GM18502 (cell line): Measurements from ENCODE around the gene LAMB1.
"Not testable (repeated sequence)": the region's sequence is repeated elsewhere in the genome, so short reads cannot be mapped to it uniquely, and the experiment has no call there.

Experiments used
- ATAC-seq: cut with Tn5 transposase; IDR thresholded peaks from one replicate; pipeline ENCODE4 v1.9.1; 2021; ENCODE audit warnings: mild to moderate bottlenecking; ENCODE audit not compliant: unreplicated experiment, poor library complexity

Gene LAMB1

DNA sequence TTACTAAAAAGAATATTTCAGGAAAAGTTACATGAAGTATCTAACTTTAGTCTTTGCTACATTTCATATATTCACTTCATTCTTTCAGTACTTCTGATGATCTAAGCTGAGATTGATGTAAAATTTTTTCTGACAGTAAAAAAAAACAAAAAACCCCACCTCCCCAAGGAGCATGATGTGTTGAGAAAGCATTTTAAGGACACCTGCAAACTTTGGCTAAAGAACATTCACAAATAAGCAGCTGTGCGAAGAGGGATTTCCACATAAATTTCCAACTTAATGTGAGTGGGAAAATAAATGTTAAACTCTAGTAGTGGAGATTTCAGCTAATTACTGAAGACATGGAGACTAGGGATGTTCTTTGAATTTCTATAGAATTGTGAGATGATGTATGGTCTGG is 76.5 kb downstream of the LAMB1 start:
- ATAC-seq = no peak

DNA sequence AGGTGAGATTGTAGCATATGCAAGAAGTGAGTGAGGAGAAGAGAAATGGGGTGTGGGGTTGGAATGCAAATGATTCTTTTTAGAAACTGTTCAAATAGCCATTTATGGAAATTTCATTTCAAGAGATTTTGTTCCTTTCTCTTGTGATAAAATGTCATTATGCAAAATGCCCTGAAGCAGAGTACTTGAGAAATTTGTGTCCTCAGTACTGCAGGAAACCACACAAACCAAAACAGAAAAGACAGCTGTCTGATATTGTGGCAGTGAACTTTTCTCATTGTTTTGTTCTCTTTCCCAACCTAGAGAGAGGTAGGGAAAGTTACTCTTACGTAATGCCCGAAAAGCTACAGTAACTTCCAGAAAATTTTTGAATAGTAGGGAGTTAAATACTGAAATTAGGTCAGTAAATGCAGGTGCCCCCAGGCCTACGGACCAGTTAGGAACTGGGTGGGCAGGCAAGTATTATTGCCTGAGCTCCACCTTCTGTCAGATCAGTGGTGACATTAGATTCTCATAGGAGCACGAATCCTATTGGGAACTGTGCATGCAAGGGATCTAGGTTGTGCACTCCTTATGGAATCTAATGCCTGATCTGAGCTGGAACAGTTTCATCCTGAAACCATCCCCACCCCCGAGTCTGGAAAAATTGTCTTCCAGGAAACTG is 78.0 kb downstream of the LAMB1 start:
- peak; percentile 93 for ATAC-seq

DNA sequence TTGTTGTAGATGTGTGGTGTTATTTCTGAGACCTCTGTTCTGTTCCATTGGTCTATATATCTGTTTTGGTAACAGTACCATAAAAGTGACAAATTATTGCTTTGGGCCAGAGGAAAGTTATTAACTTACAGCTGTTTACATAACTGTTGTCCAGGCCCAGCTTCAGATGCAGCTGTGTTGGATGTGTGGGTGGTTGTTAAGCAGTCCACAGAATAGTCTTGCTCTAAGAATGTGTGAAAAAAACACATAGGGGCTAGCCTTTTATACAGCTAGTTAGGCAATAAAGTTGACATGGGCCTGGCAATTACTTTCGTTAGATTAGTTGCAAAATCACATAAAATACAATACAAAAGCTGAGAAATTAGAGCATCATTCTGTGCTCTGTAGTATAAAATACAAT is 80.1 kb downstream of the LAMB1 start:
- no peak for ATAC-seq

DNA sequence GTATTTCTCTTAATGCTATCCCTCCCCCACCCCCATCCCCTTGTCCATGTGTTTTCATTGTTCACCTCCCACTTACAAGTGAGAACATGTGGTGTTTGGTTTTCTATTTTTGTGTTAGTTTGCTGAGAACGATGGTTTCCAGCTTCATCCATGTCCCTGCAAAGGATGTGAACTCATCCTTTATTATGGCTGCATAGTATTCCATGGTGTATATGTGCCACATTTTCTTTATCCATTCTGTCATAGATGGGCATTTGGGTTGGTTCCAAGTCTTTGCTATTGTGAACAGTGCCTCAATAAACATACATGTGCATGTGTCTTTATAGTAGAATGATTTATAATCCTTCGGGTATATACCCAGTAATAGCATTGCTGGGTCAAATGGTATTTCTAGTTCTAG is 81.1 kb downstream of the LAMB1 start:
- ATAC-seq = not testable (repeated sequence)

DNA sequence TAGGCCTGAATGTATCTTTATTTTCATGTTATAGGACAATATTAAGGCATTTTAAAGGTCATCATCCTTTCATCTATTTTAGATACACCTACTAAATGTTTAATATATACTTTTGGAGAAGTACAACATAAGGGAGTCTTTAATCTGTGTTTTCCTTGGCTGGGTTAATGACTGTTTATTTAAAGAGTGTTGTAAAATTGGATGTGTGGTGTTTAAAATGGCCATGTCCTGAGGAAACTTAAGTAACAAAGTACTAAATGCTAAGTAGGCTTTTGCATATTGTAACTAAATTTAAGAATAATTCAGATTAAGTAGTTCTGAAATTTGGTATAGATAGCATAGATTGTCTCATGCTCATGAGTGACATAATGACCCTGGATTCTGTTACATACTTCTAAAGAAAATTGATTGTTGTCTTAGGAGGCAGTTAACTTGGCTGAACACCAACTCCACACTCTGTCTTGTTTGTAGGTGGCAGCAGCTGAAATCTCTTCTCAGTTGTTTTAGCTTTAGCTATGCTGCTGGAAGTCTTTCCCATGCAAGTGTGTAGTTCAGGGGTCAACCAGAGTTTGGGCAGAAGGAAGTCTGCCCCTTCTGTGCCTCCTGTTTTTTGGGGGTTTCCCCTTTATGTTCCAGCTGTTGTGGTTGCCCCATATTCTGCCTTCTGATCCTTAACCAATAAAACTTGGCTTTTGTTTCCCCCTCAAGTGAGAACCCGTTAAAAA is 82.8 kb downstream of the LAMB1 start:
- no peak for ATAC-seq

DNA sequence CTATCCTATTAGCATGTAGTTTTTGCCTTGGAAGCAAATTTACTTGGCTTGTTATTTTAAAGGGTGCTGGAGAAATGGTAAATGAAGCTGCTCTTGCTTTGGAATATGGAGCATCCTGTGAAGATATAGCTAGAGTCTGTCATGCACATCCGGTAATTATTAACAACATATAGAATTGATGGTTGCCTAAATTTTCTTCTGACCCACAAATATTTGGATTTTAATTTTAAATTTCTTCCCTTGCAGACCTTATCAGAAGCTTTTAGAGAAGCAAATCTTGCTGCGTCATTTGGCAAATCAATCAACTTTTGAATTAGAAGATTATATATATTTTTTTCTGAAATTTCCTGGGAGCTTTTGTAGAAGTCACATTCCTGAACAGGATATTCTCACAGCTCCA is 84.0 kb downstream of the LAMB1 start:
- ATAC-seq = no peak

DNA sequence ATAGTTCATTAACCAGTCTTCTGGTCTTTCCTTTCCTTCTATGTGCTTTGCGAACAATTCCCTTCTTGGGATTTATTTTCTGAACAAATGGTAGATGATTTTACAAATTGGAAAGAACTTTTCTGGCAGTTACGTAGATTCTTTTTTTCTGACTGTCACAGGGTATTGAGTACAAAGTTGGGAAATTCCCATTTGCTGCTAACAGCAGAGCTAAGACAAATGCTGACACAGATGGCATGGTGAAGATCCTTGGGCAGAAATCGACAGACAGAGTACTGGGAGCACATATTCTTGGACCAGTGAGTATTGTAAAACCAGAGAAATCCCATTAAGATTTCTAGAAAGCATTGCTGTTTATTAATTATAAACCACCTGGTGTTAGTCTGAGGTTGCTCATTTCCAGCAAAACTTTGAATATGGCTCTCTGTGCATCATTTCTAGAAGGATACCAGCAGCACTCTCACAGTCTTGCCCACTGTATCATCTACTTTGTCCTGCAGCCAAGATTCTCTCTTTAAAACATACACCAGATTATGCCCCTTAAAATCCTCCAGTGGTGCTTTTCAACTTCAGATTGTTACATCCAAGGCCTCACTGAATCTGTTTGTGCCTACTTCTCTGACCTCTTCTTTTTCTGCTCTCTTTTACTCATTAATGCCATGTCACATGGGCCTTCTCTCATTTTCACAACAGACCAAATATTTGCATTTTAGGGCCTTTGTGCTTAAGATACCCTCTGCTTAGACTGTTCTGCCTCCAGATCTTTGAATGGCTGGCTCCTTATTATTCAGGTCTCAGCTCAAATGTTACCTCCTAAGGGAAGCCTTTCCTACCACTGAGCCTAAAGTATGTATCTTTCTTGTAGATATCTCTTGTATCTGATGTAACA is 85.0 kb downstream of the LAMB1 start:
- peak; percentile 68 for ATAC-seq

DNA sequence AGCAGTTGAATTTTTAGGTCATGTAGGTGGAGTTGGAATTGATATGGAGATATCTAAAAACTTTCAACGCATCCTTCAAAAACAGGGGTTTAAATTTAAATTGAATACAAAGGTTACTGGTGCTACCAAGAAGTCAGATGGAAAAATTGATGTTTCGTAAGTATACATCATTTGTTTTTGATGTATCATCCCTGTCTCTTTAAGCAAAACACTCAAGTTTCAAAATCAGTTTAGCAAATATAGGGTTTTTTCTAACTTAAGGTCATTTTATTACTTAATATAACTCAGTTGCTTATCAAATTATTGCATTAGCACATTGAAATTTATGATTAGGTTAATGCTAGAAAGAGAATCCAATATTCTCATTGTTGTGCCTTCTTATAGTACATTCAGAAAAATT is 87.4 kb downstream of the LAMB1 start:
- ATAC-seq = no peak

DNA sequence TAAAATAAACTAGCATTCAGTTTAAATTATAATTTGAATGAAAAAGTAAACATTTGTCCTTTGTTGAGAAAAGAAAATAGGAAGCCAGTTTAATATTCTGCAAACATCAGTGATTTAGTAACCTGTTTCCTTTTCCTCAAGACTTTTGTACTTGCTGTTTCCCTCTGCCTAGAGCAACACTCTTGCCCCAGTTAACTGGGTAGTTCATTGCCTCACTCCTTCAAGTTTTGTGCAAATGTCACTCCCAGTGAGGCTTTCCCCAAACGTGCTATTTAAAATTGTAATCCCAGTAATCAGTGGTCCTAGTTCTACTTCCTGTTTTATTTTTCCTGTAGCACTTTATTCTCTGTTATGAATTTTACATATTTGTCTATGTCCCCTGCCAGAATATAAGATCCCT is 88.1 kb downstream of the LAMB1 start:
- ATAC-seq = no peak

DNA sequence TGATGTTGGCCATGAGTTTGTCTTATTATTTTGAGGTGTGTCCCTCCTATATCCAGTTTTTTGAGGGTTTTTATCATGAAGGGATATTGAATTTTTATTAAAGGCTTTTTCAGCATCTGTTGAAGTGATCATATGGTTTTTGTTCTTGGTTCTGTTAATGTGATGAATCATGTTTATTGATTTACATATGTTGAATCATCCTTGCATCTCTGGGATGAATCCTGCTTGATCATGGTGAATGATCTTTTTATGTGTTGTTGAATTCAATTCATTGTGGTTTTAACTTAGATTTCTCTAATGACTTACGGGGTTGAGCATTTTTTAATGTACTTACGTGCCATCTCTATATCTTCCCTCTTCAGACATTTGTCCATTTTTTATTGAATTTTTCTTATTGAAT is 89.1 kb downstream of the LAMB1 start:
- ATAC-seq = no peak

DNA sequence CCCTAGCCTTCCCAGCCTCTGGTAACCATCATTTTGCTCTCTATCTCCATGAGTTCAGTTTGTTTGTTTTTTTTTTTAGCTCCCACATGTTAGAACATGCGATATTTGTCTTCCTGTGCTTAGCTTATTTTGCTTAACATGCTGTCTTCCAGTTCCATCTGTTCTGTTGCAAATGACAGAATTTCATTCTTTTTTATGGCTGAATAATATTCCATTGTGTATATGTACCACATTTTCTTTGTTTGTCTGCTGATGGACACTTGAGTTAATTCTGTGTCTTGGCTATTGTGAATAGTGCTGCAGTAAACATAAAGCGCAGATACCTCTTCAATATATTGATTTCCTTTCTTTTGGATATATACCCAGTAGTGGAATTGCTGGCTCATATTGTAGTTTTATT is 91.0 kb downstream of the LAMB1 start:
- no peak for ATAC-seq

DNA sequence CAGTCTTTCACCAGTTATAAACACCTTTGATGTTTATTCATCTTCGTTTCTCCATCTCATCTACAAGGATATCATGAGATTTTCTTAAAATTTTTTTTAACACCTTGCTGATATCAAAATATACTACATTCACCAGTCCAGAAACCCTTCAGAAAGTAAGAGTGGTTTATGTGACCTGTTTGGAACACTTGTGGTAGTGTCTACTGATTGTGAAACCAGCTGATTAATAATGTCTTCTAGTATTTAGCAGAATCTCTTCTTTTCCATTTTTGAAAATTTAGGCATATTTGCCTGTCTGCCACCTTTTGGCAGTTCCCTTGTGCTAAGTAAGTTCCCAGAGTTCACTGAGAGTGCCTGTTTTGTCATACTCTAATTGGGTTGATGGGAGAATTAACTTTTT is 93.5 kb downstream of the LAMB1 start:
- ATAC-seq = peak; percentile 58

DNA sequence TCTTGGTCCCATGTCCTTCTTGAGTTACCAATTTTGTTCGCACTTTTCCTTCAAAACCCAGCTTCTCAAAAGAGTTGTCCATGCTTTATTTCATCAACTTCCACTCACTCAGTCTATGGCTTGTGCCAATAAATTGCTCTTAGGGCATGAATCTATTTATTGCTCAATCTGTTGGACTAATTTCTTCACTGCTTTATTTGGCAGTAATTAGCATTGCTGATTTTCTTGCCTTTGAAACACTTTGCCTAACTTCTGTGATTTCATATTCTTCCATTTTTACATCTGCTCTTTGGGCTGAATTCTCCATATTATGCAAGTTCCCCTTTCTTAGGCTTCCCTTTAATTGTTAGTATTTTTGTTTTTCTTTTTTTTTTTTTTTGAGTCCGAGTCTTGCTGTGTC is 95.2 kb downstream of the LAMB1 start:
- no peak for ATAC-seq

DNA sequence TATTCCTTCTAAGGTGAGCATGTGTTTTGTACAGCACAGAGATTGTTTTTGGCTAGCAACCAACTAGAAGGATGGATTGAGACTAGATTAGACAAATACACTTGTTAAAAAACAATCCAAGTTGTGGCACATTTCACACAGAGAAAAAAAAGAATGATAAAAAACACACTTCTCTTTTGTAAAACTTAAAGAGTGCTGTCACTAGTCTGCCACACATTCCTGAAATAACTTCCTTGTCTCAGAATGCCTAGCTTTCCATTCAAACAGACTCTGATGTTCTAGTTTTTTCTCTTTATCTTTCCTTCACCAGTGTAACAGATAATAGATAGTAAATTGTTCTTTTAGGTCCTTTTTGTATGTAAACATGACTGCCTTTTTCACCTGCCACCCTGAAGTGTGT is 100.6 kb downstream of the LAMB1 start:
- no peak for ATAC-seq

DNA sequence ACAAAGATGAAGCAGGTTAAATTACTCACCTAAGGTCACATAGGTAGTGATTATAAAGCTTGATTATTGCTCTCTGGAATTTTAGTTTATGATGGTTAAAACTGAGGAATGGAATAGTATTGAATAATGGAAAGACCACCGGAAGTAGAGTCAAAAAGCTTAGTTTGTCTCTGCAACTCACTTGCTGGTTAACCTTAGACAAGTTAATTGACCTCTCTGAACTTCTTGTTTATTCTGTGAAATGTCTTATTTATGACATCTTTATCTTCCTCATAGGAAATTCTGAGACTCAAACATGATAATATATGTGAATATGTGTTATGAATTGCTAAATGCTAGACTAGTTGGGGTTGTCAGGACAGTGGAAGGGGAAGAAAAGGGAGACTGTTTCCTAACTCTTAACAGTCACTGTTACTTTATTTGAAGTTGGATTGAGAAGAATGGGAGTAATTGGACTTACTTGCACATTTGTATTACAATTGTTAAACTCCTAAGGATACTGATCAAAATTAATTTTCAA is 102.4 kb downstream of the LAMB1 start:
- ATAC-seq = no peak

DNA sequence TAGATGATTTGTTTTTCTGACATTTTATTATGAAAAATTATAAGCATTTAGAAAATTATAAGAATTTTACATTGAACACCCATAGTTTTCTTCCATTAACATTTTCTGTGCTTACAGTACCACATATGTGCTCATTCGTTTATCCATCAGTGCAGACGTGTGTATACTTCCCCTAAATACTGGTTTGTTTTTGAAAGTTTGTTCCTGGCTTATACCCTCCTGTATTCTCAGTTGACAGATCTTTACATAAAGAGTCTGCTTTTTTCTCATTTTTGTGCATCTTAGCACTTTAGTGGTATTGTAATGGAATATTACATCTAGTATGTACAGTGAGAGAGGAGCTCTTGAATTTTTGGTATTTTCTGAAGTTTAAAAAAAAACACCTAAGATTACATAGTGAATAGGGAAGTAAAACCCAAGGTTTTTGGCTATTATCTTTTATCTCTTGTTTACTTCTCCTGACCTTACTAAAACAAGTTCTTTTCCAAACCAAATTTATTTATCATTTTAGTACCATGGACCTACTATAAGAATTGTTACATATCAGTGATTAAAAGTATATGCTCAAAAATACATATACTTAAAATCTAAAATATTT is 103.9 kb downstream of the LAMB1 start:
- no peak for ATAC-seq

DNA sequence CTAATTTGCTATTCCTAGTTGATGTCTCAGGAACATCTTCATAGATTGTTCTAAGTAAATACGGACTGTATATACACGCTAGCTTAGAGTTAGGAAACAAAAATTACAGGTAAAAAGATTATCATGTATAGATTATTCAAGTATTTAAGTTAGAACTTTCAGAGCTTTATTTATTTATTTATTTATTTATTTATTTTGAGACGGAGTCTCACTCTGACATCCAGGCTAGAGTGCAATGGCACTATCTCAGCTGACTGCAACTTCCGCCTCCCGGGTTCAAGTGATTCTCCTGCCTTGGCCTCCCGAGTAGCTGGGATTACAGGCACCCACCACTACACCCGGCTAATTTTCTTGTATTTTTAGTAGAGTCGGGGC is 110.6 kb downstream of the LAMB1 start:
- not testable (repeated sequence) for ATAC-seq

DNA sequence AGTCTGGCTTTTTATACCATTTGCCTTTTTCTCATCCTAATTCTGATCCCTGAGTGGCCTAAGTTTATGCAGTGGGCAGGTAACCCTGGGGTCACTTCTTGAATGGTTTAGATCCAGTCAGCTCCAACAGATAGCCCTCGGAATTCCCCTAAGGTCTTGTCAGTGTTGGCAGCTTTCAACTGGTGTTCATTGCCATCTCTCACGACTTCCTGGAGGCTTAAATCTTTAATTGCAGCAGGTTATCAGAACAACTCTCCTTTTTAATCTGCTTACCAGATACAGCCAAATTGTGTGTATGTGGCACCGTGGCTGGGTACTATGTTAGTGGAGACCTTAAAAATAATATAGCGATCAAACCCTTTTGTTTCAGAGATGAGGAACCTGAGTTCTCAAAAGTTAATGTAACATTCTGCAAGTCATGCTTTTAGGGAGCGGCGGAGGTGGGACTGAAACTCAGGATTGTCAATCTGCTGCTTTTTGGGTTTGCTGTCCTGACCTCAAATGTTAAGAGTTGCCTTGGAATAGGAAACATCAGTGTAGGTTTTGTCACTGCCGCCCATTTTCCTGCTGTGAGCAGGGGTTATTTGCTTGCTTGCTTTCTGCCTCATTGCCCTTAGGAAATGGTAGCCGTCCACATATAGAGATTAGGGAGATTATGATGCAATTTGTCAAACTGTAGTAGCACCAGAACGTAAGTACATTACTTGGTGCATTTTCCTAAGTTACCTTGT is 111.2 kb downstream of the LAMB1 start:
- peak; percentile 22 for ATAC-seq

DNA sequence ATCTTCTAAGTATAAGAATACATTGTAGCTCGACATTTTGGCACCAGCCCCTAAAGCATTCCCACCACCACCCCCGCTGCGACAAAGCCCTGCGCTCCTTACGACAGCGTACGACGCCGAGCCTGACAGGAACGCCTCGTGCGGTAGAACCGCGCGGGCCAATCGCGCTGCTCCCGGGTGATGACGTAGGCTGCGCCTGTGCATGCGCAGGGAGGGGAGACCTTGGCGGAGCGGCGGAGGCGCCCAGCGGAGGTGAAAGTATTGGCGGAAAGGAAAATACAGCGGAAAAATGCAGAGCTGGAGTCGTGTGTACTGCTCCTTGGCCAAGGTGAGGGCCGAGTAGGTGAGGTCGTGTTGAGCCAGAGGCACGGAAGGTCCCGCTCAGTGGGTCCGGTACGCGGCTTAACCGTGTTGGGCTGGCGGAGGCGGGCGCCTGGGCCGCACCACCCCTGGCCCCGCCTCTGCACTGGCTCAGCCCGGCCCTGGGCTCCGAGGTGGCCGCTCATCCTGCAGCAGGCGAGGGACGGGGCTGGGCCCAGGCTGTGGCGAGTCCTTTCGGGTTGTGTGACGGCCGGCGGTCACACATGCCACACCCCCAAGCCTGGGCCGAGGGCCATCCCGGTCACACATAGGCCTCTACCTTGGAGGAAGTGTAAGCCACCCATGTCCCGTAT is 111.9 kb downstream of the LAMB1 start, which contains the start of gene DLD:
Gene DLD, plus strand, starts transcription at position 222 of the 674 bp plus-strand sequence. Its CDS starts 68 bp downstream, at position 290.
- peak; percentile 99 for ATAC-seq
